ENCODE data around the gene ATP9B. TPM values are rescaled to one million over a fixed set of nuclear protein-coding genes. Genes with fewer than 3 reads are reported as not detected.

The ATP9B gene
- total RNA-seq, 1 donor from 2014 or later, result 27.3 TPM

GRCh38 chr18:79139206-79139605 lies 70.0 kb downstream of the ATP9B start:
- peaks cover 11% of the 10 kb centered on the region for H3K36me3 Mint-ChIP-seq (ENCODE audit: unreplicated experiment)
- no peak overlapping the region for H3K27ac Mint-ChIP-seq (ENCODE audit: unreplicated experiment)
- no peaks in the 10 kb centered on the region for H3K4me1 Mint-ChIP-seq (ENCODE audit: unreplicated experiment)
- no peak for TF ChIP-seq CTCF (IDR thresholded peaks at IDR 0.05)
- H3K4me3 Mint-ChIP-seq (ENCODE audit: unreplicated experiment), result no peak overlapping the region
- no peak for DNase-seq (ENCODE audit: extremely low spot score, unreplicated experiment)
- no peaks in the 10 kb centered on the region for H3K27me3 Mint-ChIP-seq (ENCODE audit: unreplicated experiment)
- H3K9me3 Mint-ChIP-seq (ENCODE audit: unreplicated experiment), result no peaks in the 10 kb centered on the region

- no peaks in the 10 kb centered on the region for H3K4me1 Mint-ChIP-seq (ENCODE audit: unreplicated experiment)
- no peak for DNase-seq (ENCODE audit: extremely low spot score, unreplicated experiment)
- no peak overlapping the region for H3K4me3 Mint-ChIP-seq (ENCODE audit: unreplicated experiment)
- H3K27ac Mint-ChIP-seq (ENCODE audit: unreplicated experiment), result no peak overlapping the region
- no peak for TF ChIP-seq CTCF (IDR thresholded peaks at IDR 0.05)
- H3K27me3 Mint-ChIP-seq (ENCODE audit: unreplicated experiment), result no peaks in the 10 kb centered on the region
- H3K9me3 Mint-ChIP-seq (ENCODE audit: unreplicated experiment), result peaks cover 6% of the 10 kb centered on the region
- peaks cover 34% of the 10 kb centered on the region for H3K36me3 Mint-ChIP-seq (ENCODE audit: unreplicated experiment)
Measured at GRCh38 chr18:79147014-79147413, 77.8 kb downstream of the ATP9B start.

GRCh38 chr18:79151191-79151590 lies 82.0 kb downstream of the ATP9B start:
- Mint-ChIP-seq H3K27ac (ENCODE audit: unreplicated experiment) (no peak overlapping the region), H3K9me3 (ENCODE audit: unreplicated experiment) (peaks cover 6% of the 10 kb centered on the region), H3K27me3 (ENCODE audit: unreplicated experiment) (no peaks in the 10 kb centered on the region), H3K36me3 (ENCODE audit: unreplicated experiment) (peaks cover 32% of the 10 kb centered on the region), H3K4me1 (ENCODE audit: unreplicated experiment) (no peaks in the 10 kb centered on the region), H3K4me3 (ENCODE audit: unreplicated experiment) (no peak overlapping the region)
- no peak for TF ChIP-seq CTCF (IDR thresholded peaks at IDR 0.05)
- no peak for DNase-seq (ENCODE audit: extremely low spot score, unreplicated experiment)

GRCh38 chr18:79156327-79156726 lies 87.1 kb downstream of the ATP9B start:
- H3K4me1 Mint-ChIP-seq (ENCODE audit: unreplicated experiment), result peaks cover 11% of the 10 kb centered on the region
- no peak for DNase-seq (ENCODE audit: extremely low spot score, unreplicated experiment)
- no peak for TF ChIP-seq CTCF (IDR thresholded peaks at IDR 0.05)
- H3K36me3 Mint-ChIP-seq (ENCODE audit: unreplicated experiment), result peaks cover 20% of the 10 kb centered on the region
- H3K4me3 Mint-ChIP-seq (ENCODE audit: unreplicated experiment), result no peak overlapping the region
- H3K9me3 Mint-ChIP-seq (ENCODE audit: unreplicated experiment), result no peaks in the 10 kb centered on the region
- H3K27me3 Mint-ChIP-seq (ENCODE audit: unreplicated experiment), result no peaks in the 10 kb centered on the region
- no peak overlapping the region for H3K27ac Mint-ChIP-seq (ENCODE audit: unreplicated experiment)

GRCh38 chr18:79164706-79165105 lies 95.5 kb downstream of the ATP9B start:
- H3K27me3 Mint-ChIP-seq (ENCODE audit: unreplicated experiment), result no peaks in the 10 kb centered on the region
- H3K9me3 Mint-ChIP-seq (ENCODE audit: unreplicated experiment), result no peaks in the 10 kb centered on the region
- no peaks in the 10 kb centered on the region for H3K4me1 Mint-ChIP-seq (ENCODE audit: unreplicated experiment)
- peaks cover 17% of the 10 kb centered on the region for H3K36me3 Mint-ChIP-seq (ENCODE audit: unreplicated experiment)
- H3K4me3 Mint-ChIP-seq (ENCODE audit: unreplicated experiment), result no peak overlapping the region
- no peak for DNase-seq (ENCODE audit: extremely low spot score, unreplicated experiment)
- no peak for TF ChIP-seq CTCF (IDR thresholded peaks at IDR 0.05)
- no peak overlapping the region for H3K27ac Mint-ChIP-seq (ENCODE audit: unreplicated experiment)
